K562 (cell line): ENCODE measurements around the gene SRPK2. TPM values are rescaled to one million over a fixed set of nuclear protein-coding genes. Genes with fewer than 3 reads are reported as not detected.

Experiments
- ATAC-seq: fragments of 200-7000 bp; cut with Tn5 transposase; 3 replicates; pipeline ENCODE4 v1.9.1; 2020; ENCODE audit warnings: moderate library complexity
- BruUV-seq: library from RNA; stranded (reverse); fragments of 400-500 nt; replicated peaks from 2 replicates; lab custom pipeline; 2021; lab: Mats Ljungman, UMichigan
- CTCF ChIA-PET: fragments of 300-600 bp; formaldehyde crosslinking; extraction: SDS; loops from one replicate; lab custom pipeline; 2021; ENCODE audit warnings: low intra/inter-chr PET ratio; lab: Yijun Ruan, JAX
- POLR2A ChIA-PET: fragments of 300-600, 350-650 bp; sonication (Branson Sonifier 250); formaldehyde crosslinking; extraction: SDS; loops from one replicate; lab custom pipeline; 2021; ENCODE audit warnings: antibody characterized with exemption, inconsistent platforms; lab: Yijun Ruan, JAX
- DNase-seq, 4 experiments: peaks; one replicate each; pipeline versions ENCODE4 v3.0.0 to v3.0.0-alpha.2; 2011 to 2018; ENCODE audit warnings: low spot score in 3 of 4, mixed read lengths in 3 of 4; ENCODE audit errors: extremely low read depth in 1 of 4
- FAIRE-seq: peaks from 2 replicates; lab custom pipeline; 2011; peaks lifted over from hg19 to GRCh38; lab: Jason Lieb, UNC
- H2AFZ ChIP-seq: 2 replicates; pipeline ENCODE4 v1.6.0; 2011; ENCODE audit warnings: low read depth, low read length, control low read depth, inconsistent platforms
- H3K27ac ChIP-seq: fragments of 200-600 bp; 3 replicates; pipeline ENCODE4 v1.8.0; 2011; ENCODE audit warnings: low read depth, mild to moderate bottlenecking, control low read depth, inconsistent platforms, low read length, moderate library complexity, mixed read lengths; ENCODE audit errors: extremely low read depth
- H3K27me3 ChIP-seq, 2 experiments: fragments of 300-600 bp in 1 of 2; 2 replicates in 1 of 2; 3 replicates in 1 of 2; pipeline versions ENCODE4 v1.6.0 to v1.8.0; 2011; ENCODE audit warnings: inconsistent platforms in 2 of 2, low read length in 2 of 2, mild to moderate bottlenecking in 1 of 2, mixed read lengths in 1 of 2, moderate library complexity in 1 of 2; ENCODE audit not compliant: control insufficient read depth in 2 of 2, insufficient read depth in 2 of 2
- H3K36me3 ChIP-seq: fragments of 300-600 bp; 3 replicates; pipeline ENCODE4 v1.8.0; 2011; ENCODE audit warnings: mild to moderate bottlenecking, low read length, inconsistent platforms; ENCODE audit not compliant: control insufficient read depth, insufficient read depth
- H3K4me1 ChIP-seq, 2 experiments: fragments of 200-600 bp in 1 of 2; replicated peaks in 1 of 2; 2 replicates in 1 of 2; 3 replicates in 1 of 2; pipeline versions ENCODE4 v1.5.1 to v1.8.0; 2011; ENCODE audit warnings: inconsistent platforms in 2 of 2, low read length in 2 of 2, mild to moderate bottlenecking in 1 of 2, mixed read lengths in 1 of 2, moderate library complexity in 1 of 2; ENCODE audit not compliant: control insufficient read depth in 2 of 2, insufficient read depth in 2 of 2
- H3K4me2 ChIP-seq: 2 replicates; pipeline ENCODE4 v1.6.1; 2011; ENCODE audit warnings: low read length, control low read depth, inconsistent platforms, mixed read lengths; ENCODE audit not compliant: insufficient read depth
- H3K4me3 ChIP-seq: fragments of 200-600 bp; sonication (generic), shearing (Covaris generic); 2 replicates; pipeline ENCODE4 v1.5.1; 2016; ENCODE audit warnings: control low read depth, inconsistent platforms
- H3K79me2 ChIP-seq: fragments of 200-600 bp; 3 replicates; pipeline ENCODE4 v1.8.0; 2011; ENCODE audit warnings: low read length, inconsistent platforms; ENCODE audit not compliant: control insufficient read depth, insufficient read depth
- H3K9ac ChIP-seq, 2 experiments: 2 replicates each; pipeline versions ENCODE4 v1.6.0 to v1.6.1; 2011; ENCODE audit warnings: low read depth in 2 of 2, low read length in 2 of 2, control low read depth in 1 of 2, inconsistent platforms in 1 of 2, mild to moderate bottlenecking in 1 of 2, mixed read lengths in 1 of 2; ENCODE audit not compliant: insufficient read depth in 1 of 2
- H3K9me1 ChIP-seq: one replicate; pipeline ENCODE4 v1.6.0; 2011; ENCODE audit warnings: inconsistent platforms, mild to moderate bottlenecking, low read length, moderate library complexity; ENCODE audit not compliant: control insufficient read depth, insufficient read depth
- H3K9me3 ChIP-seq: replicated peaks from 2 replicates; pipeline ENCODE4 v1.5.1; 2011; ENCODE audit warnings: low read depth, low read length, inconsistent platforms; ENCODE audit not compliant: control insufficient read depth, insufficient read depth
- H4K20me1 ChIP-seq: replicated peaks from 2 replicates; pipeline ENCODE4 v1.6.1; 2011; ENCODE audit warnings: low read length, inconsistent platforms, mixed read lengths; ENCODE audit not compliant: control insufficient read depth, insufficient read depth
- ADNP ChIP-seq: fragments of 200-800 bp; sonication (Bioruptor generic); IDR thresholded peaks from 2 replicates; pipeline ENCODE4 v1.6.1; 2016; ENCODE audit warnings: missing genetic modification characterization, missing compliant biosample characterization
- DMBX1 ChIP-seq: fragments of 250-450 bp; sonication (Bioruptor Pico); IDR thresholded peaks from 2 replicates; pipeline ENCODE4 v1.8.0; 2022; ENCODE audit warnings: inconsistent platforms, mild to moderate bottlenecking, moderate library complexity, borderline replicate concordance
- HLTF ChIP-seq: fragments of 450-650 bp; IDR thresholded peaks from 2 replicates; pipeline ENCODE4 v1.6.1; 2016
- LCOR ChIP-seq: sonication (generic); formaldehyde crosslinking; IDR thresholded peaks from 2 replicates; pipeline ENCODE4 v1.8.0; 2022; ENCODE audit warnings: mild to moderate bottlenecking, missing genetic modification reagents
- MNT ChIP-seq, 2 experiments: fragments of 450-650 bp; conservative IDR thresholded peaks; 2 replicates each; pipeline ENCODE4 v1.6.1; 2017; ENCODE audit warnings: mild to moderate bottlenecking in 2 of 2, moderate library complexity in 2 of 2
- PYGO2 ChIP-seq: fragments of 450-650 bp; IDR thresholded peaks from 2 replicates; pipeline ENCODE4 v1.6.1; 2016; ENCODE audit warnings: mild to moderate bottlenecking, missing genetic modification characterization, moderate library complexity, missing compliant biosample characterization
- RBBP5 ChIP-seq: fragments of 200-600 bp; sonication (generic); IDR thresholded peaks from 2 replicates; pipeline ENCODE4 v1.6.1; 2012; ENCODE audit warnings: borderline replicate concordance, mild to moderate bottlenecking, low read length, control low read depth, inconsistent platforms; ENCODE audit not compliant: insufficient read depth, poor library complexity, severe bottlenecking
- SP2 ChIP-seq: IDR thresholded peaks from 2 replicates; pipeline ENCODE4 v1.6.1; 2011; ENCODE audit warnings: mild to moderate bottlenecking, low read depth, low read length, moderate library complexity; ENCODE audit not compliant: poor library complexity, severe bottlenecking; ENCODE audit errors: extremely low read depth
- ZNF436 ChIP-seq: fragments of 250-450, 450-650 bp; sonication (Bioruptor Pico); formaldehyde crosslinking; IDR thresholded peaks from 2 replicates; pipeline ENCODE4 v1.7.0; 2020; ENCODE audit warnings: mild to moderate bottlenecking
- ZNF511 ChIP-seq: sonication (generic); formaldehyde crosslinking; IDR thresholded peaks from 2 replicates; pipeline ENCODE4 v1.8.0; 2022; ENCODE audit warnings: mild to moderate bottlenecking, missing genetic modification reagents
- ZNF717 ChIP-seq: fragments of 250-450 bp; sonication (Bioruptor Pico); IDR thresholded peaks from 2 replicates; pipeline ENCODE4 v1.5.0; 2021
- WGBS: fragments of 100-300 bp; shearing (Covaris generic); methylation state at CpG from one replicate; pipeline ENCODE4 v1.1.6; 2016; ENCODE audit warnings: low coverage, mixed read lengths; ENCODE audit not compliant: insufficient coverage; ENCODE audit errors: missing lambda C conversion rate; 5-methylcytosine and 5-hydroxymethylcytosine counted together
- in situ Hi-C: fragments of 300-500 bp; cut with MboI; formaldehyde crosslinking; loops from 4 replicates; pipeline ENCODE4 v1.15.0; 2018; ENCODE audit warnings: inconsistent platforms, mixed read lengths
- intact Hi-C: fragments of 100-400 bp; cut with micrococcal nuclease; formaldehyde crosslinking; loops from 2 replicates; pipeline ENCODE4 v1.14.2; 2022
- polyA plus RNA-seq, 8 experiments: library from polyadenylated mRNA; depleted of rRNA in 4 of 8; stranded (reverse) in 5 of 8; unstranded in 3 of 8; fragments of >200 nt; fragmentation: Nextera tagmentation in 2 of 8; fragmentation: Illumina TruSeq in 1 of 8; extraction: Ambion mirVana in 2 of 8; extraction: Trizol in 1 of 8; gene quantifications; 2 replicates each; pipeline versions ENCODE4 v1.2.1 to v1.2.3, GENCODE V29; 2011 to 2014; ENCODE audit warnings: inconsistent platforms in 1 of 8, missing spikeins in 1 of 8
- total RNA-seq, 7 experiments: library from RNA; depleted of rRNA in 6 of 7; stranded (reverse); fragments of >200 nt in 6 of 7; fragmentation: Illumina TruSeq in 2 of 7; extraction: Trizol in 2 of 7; gene quantifications; 2 replicates each; pipeline versions ENCODE4 v1.2.1 to v1.2.3, GENCODE V29; 2011 to 2021; ENCODE audit warnings: low replicate concordance in 1 of 7

SRPK2 gene
- total and polyA plus RNA-seq, 9 of the 15 experiments (the other 6 are each of a cell fraction or from before 2014, with no cell fraction given), result 21.5 to 44.7 (median 33.3) TPM

- no peak for TF ChIP-seq SP2
Measured at GRCh38 chr7:105122619-105123018, 266.1 kb downstream of the SRPK2 start (continued).

GRCh38 chr7:105118612-105119600, 269.8 kb downstream of the SRPK2 start:
- intact Hi-C loops, result no loop called here
- peaks cover 41% of the 10 kb centered on the region for H3K36me3 ChIP-seq
- no peak for DNase-seq
- no peak for ATAC-seq
- WGBS, result 58% methylated on average over 9 of the region's 9 CpGs
- no peaks in the 10 kb centered on the region for H3K79me2 ChIP-seq
- TF ChIP-seq MNT (conservative IDR thresholded peaks at IDR 0.05) (no peak), RBBP5 (no peak), ZNF436 (CRISPR knock-in tag) (no peak), LCOR (CRISPR knock-in tag) (no peak), PYGO2 (no peak), DMBX1 (CRISPR knock-in tag) (no peak), ADNP (tag) (no peak), HLTF (no peak), ZNF511 (no peak), ZNF717 (CRISPR knock-in tag) (no peak)
- H4K20me1 ChIP-seq, result 0 out of 2 replicates have a peak, but pooled peaks cover 3% of the 10 kb centered on the region
- POLR2A ChIA-PET, result interaction anchor here (0.9 to 2.8 kb wide), 5 partner anchors 9 to 316 kb away, joined by 3 to 19 read pairs (median 3); no protein-coding TSS in a partner anchor
- H3K4me1 ChIP-seq, result no peaks in the 10 kb centered on the region
- no peaks in the 10 kb centered on the region for H3K27me3 ChIP-seq
- no peak for FAIRE-seq
- CTCF ChIA-PET, result no interaction called here
- H3K9me1 ChIP-seq, result no peaks in the 10 kb centered on the region
- no peak overlapping the region for H3K4me2 ChIP-seq
- no peak overlapping the region for H2AFZ ChIP-seq
- no TSS peak for BruUV-seq
- H3K9ac ChIP-seq, result no peak overlapping the region
- no peak overlapping the region for H3K27ac ChIP-seq
- in situ Hi-C loops, result no loop called here
- H3K4me3 ChIP-seq, result no peak overlapping the region
- H3K9me3 ChIP-seq, result no peaks in the 10 kb centered on the region
